RWPE1 (cell line): Measurements from ENCODE around the gene HS3ST5.
"Not testable (repeated sequence)": the region's sequence is repeated elsewhere in the genome, so short reads cannot be mapped to it uniquely, and the experiment has no call there.

Experiments
- CTCF ChIA-PET: fragments of 350-600 bp; sonication (Branson Sonifier 250); formaldehyde crosslinking; extraction: SDS; loops from one replicate; lab custom pipeline; 2021; lab: Yijun Ruan, JAX
- POLR2A ChIA-PET: fragments of 400-600 bp; formaldehyde crosslinking; extraction: SDS; loops from one replicate; lab custom pipeline; 2020; ENCODE audit warnings: antibody characterized with exemption; ENCODE audit not compliant: low non-redundant PET; lab: Yijun Ruan, JAX
- DNase-seq: peaks from one replicate; pipeline ENCODE4 v3.0.0; 2012; ENCODE audit warnings: low spot score
- H3K27ac ChIP-seq: fragments of 450-650 bp; 2 replicates; pipeline ENCODE4 v1.5.1; 2017
- CTCF ChIP-seq: fragments of 450-650 bp; conservative IDR thresholded peaks from 2 replicates; pipeline ENCODE4 v1.5.1; 2017; ENCODE audit warnings: low read depth, mild to moderate bottlenecking

The HS3ST5 gene

GRCh38 chr6:114155763-114156162, 187.1 kb downstream of the HS3ST5 start:
- CTCF ChIA-PET, result no interaction called here
- no peak for TF ChIP-seq CTCF
- no peak for DNase-seq
- POLR2A ChIA-PET, result interaction anchor here (0.7 kb wide), 1 partner anchor 368 kb away, joined by 3 read pairs; no protein-coding TSS in a partner anchor
- no peak overlapping the region for H3K27ac ChIP-seq

- no peak for TF ChIP-seq CTCF
- ChIA-PET CTCF (no interaction called here), POLR2A (no interaction called here)
- no peak overlapping the region for H3K27ac ChIP-seq
- DNase-seq, result no peak
Observed at GRCh38 chr6:114154812-114155211, 188.0 kb downstream of the HS3ST5 start.

GRCh38 chr6:114153448-114153847, 189.4 kb downstream of the HS3ST5 start:
- ChIA-PET CTCF (interaction anchor here (0.7 kb wide), 1 partner anchor 150 kb away, joined by 3 read pairs; no protein-coding TSS in a partner anchor), POLR2A (no interaction called here)
- DNase-seq, result no peak
- no peak for TF ChIP-seq CTCF
- H3K27ac ChIP-seq, result no peak overlapping the region

- ChIA-PET CTCF (no interaction called here), POLR2A (no interaction called here)
- no peak for TF ChIP-seq CTCF
- H3K27ac ChIP-seq, result no peak overlapping the region
- no peak for DNase-seq
Observed at GRCh38 chr6:114151064-114151690, 191.6 kb downstream of the HS3ST5 start.

GRCh38 chr6:114149182-114149581, 193.6 kb downstream of the HS3ST5 start:
- DNase-seq, H3K27ac ChIP-seq, POLR2A ChIA-PET, CTCF ChIA-PET: not testable (repeated sequence)

- no peak overlapping the region for H3K27ac ChIP-seq
- CTCF ChIA-PET, result no interaction called here
- POLR2A ChIA-PET, result no interaction called here
- no peak for DNase-seq
- no peak for TF ChIP-seq CTCF
Observed at GRCh38 chr6:114144887-114145851, 197.7 kb downstream of the HS3ST5 start.

GRCh38 chr6:114142258-114142657, 200.6 kb downstream of the HS3ST5 start:
- ChIA-PET CTCF (interaction anchor here (0.6 to 0.7 kb wide), 3 partner anchors 34 to 1170 kb away, joined by 3 to 4 read pairs (median 3); no protein-coding TSS in a partner anchor), POLR2A (no interaction called here)
- peak; percentile 11 for DNase-seq

More at GRCh38 chr6:114142258-114142657, 200.6 kb downstream of the HS3ST5 start:
- no peak for TF ChIP-seq CTCF
- H3K27ac ChIP-seq, result no peak overlapping the region
